Adrenal gland (tissue), 5 donors: ENCODE data around the gene KIRREL3.

ENCODE experiments used
- POLR2A ChIP-seq, 2 donors: fragments of 450-650 bp; IDR thresholded peaks; one replicate each; pipeline ENCODE4 v1.6.1; 2017; ENCODE audit warnings: antibody characterized with exemption in 2 of 2, mild to moderate bottlenecking in 2 of 2, moderate library complexity in 1 of 2
- TF ChIP-seq, protein P1 (sequence below), 6 experiments: fragments of 450-650 bp in 4 of 6; fragments of 200-600 bp in 2 of 6; sonication (generic) in 1 of 6; IDR thresholded peaks; 1 replicate in 5 of 6; 2 replicates in 1 of 6; pipeline versions ENCODE4 v1.5.1 to v1.8.0; 2016 to 2021; ENCODE audit warnings: antibody characterized with exemption in 6 of 6, mild to moderate bottlenecking in 2 of 6, moderate library complexity in 1 of 6
- donor health status: DM: no; HTN: no; CAD: no.

- no peak for TF ChIP-seq POLR2A (IDR thresholded peaks at IDR 0.05)
- TF ChIP-seq, protein P1, sequence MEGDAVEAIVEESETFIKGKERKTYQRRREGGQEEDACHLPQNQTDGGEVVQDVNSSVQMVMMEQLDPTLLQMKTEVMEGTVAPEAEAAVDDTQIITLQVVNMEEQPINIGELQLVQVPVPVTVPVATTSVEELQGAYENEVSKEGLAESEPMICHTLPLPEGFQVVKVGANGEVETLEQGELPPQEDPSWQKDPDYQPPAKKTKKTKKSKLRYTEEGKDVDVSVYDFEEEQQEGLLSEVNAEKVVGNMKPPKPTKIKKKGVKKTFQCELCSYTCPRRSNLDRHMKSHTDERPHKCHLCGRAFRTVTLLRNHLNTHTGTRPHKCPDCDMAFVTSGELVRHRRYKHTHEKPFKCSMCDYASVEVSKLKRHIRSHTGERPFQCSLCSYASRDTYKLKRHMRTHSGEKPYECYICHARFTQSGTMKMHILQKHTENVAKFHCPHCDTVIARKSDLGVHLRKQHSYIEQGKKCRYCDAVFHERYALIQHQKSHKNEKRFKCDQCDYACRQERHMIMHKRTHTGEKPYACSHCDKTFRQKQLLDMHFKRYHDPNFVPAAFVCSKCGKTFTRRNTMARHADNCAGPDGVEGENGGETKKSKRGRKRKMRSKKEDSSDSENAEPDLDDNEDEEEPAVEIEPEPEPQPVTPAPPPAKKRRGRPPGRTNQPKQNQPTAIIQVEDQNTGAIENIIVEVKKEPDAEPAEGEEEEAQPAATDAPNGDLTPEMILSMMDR (IDR thresholded peaks at IDR 0.05): no peak
Measured at GRCh38 chr11:126888115-126888712, 112.4 kb downstream of the KIRREL3 start.
